Esophagus muscularis mucosa (tissue), 4 donors: ENCODE results near the gene POLR3E. TPM values are rescaled to one million over a fixed set of nuclear protein-coding genes. Genes with fewer than 3 reads are reported as not detected.

Experiments
- DNase-seq: peaks from one replicate; pipeline ENCODE4 v3.0.0-alpha.2; 2017; ENCODE audit errors: extremely low spot score
- H3K27ac ChIP-seq, 4 donors: fragments of 200-600 bp; sonication (generic); replicated peaks in 1 of 4; 1 replicate in 3 of 4; 2 replicates in 1 of 4; pipeline ENCODE4 v1.5.1; 2016 to 2019; ENCODE audit warnings: mild to moderate bottlenecking in 1 of 4
- H3K27me3 ChIP-seq, 4 donors: fragments of 200-600 bp; sonication (generic); one replicate each; pipeline versions ENCODE4 v1.5.1 to v1.6.0; 2016 to 2019
- H3K36me3 ChIP-seq, 4 donors: fragments of 200-600 bp; sonication (generic); one replicate each; pipeline ENCODE4 v1.5.1; 2016 to 2019
- H3K4me1 ChIP-seq, 4 donors: fragments of 200-600 bp; sonication (generic); one replicate each; pipeline ENCODE4 v1.5.1; 2016 to 2019
- H3K4me3 ChIP-seq, 4 donors: fragments of 200-600 bp; sonication (generic); 1 replicate in 2 of 4; 2 replicates in 2 of 4; pipeline ENCODE4 v1.5.1; 2016 to 2019; ENCODE audit warnings: mild to moderate bottlenecking in 4 of 4, moderate library complexity in 1 of 4
- H3K9me3 ChIP-seq, 4 donors: fragments of 200-600 bp; sonication (generic); 1 replicate in 3 of 4; 2 replicates in 1 of 4; pipeline ENCODE4 v1.5.1; 2016 to 2019
- CTCF ChIP-seq, 3 experiments: fragments of 200-600 bp in 2 of 3; fragments of 450-650 bp in 1 of 3; sonication (generic) in 2 of 3; IDR thresholded peaks; one replicate each; pipeline ENCODE4 v1.5.1; 2017 to 2019; ENCODE audit warnings: antibody characterized with exemption in 3 of 3, mild to moderate bottlenecking in 2 of 3, moderate library complexity in 1 of 3
- EP300 ChIP-seq: sonication (generic); formaldehyde crosslinking; IDR thresholded peaks from one replicate; pipeline ENCODE4 v1.6.1; 2017; ENCODE audit warnings: antibody characterized with exemption
- POLR2A ChIP-seq: fragments of 450-650 bp; IDR thresholded peaks from one replicate; pipeline ENCODE4 v1.6.1; 2017; ENCODE audit warnings: antibody characterized with exemption, moderate library complexity, mild to moderate bottlenecking, low read depth
- POLR2AphosphoS5 ChIP-seq, 2 donors: sonication (generic); formaldehyde crosslinking; IDR thresholded peaks; one replicate each; pipeline ENCODE4 v1.6.1; 2017; ENCODE audit warnings: antibody characterized with exemption in 2 of 2
- WGBS: methylation state at CpG from one replicate; pipeline ENCODE4 v1.1.5; 2018; 5-methylcytosine and 5-hydroxymethylcytosine counted together
- intact Hi-C: fragments of 100-400 bp; cut with DNase I; formaldehyde crosslinking; loops from one replicate; pipeline ENCODE4 v1.15.1; 2023
- total RNA-seq, 4 donors: library from RNA; depleted of rRNA; stranded (reverse); fragments of >200 nt; gene quantifications; one replicate each; pipeline versions ENCODE4 v1.1.0 to v1.2.1, GENCODE V29; 2016

POLR3E gene
- total RNA-seq, 4 donors from 2014 or later = 39.9 to 50.7 (median 49.0) TPM

DNA sequence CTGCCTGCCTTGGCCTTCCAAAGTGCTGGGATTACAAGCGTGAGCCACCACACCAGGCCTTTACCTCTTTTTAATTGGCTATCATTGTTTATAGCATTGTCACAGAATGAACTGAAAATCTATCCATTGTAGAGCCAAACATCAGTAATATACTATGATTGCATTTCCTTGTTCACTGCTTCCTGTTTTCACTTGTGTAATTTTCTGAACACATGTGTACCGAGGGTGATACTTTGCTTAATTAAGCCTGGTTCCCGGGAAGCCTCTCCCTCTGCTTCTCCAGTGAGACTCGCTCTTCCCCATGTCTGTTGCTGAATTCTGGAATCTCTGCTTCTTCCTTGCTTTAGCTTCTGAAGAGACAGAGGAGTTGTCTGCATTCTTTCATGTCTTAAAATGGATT lies 33.1 kb downstream of the POLR3E start:
- intact Hi-C loops = no loop called here

GRCh38 chr16:22333457-22333994 lies 36.3 kb downstream of the POLR3E start:
- 81% methylated on average over 6 of the region's 6 CpGs for WGBS
- intact Hi-C loops = no loop called here

More for the DNA sequence above, 33.1 kb downstream of the POLR3E start:
- Histone ChIP-seq H3K4me1 (peaks cover 0 to 10% (median 7%) of the 10 kb centered on the region in 4 donors), H3K4me3 (no peak overlapping the region), H3K9me3 (no peaks in the 10 kb centered on the region), H3K27ac (no peak overlapping the region), H3K36me3 (peaks cover 39 to 95% (median 77%) of the 10 kb centered on the region in 4 donors), H3K27me3 (no peaks in the 10 kb centered on the region)
- 63% methylated on average over 4 of the region's 4 CpGs for WGBS
- no peak for DNase-seq
- TF ChIP-seq POLR2AphosphoS5 (IDR thresholded peaks at IDR 0.05) (no peak), EP300 (no peak), POLR2A (no peak), CTCF (IDR thresholded peaks at IDR 0.05) (no peak)

DNA sequence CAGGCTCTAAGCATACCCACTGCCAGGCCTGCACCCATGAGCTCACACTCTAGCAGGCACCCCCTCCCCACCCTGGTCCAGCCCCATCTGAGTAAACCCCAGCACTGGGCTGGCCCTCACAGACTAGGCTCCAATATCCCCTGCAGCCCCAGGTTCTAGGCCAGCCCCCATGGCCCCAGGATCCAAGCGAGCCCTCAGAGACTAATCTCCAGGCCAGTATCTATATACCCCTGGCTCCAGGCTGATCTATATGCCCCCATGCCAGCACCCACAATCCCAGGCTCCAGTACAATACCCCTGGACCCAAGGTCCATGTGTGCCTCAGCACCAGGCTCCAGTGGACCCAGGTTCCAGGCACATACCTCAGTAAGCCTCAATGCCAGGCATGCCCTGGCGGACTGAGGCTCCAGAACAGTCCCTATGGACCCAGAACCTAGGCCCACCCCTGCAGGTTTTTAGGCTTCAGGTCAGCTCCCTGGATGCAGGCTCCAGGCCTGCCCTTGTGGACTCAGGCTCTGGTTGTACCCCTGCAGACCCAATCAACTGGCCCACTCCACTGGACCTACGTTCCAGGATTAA lies 38.5 kb downstream of the POLR3E start:
- TF ChIP-seq EP300 = no peak
- no peak for TF ChIP-seq POLR2A
- TF ChIP-seq CTCF (IDR thresholded peaks at IDR 0.05) = no peak
- no peak for TF ChIP-seq POLR2AphosphoS5 (IDR thresholded peaks at IDR 0.05)
- H3K4me1 ChIP-seq = peaks cover 0 to under 1% (median 0%) of the 10 kb centered on the region in 4 donors
- H3K27me3 ChIP-seq = no peaks in the 10 kb centered on the region
- WGBS = no CpG with 5 or more reads among the region's 3 CpGs
- DNase-seq = no peak
- H3K36me3 ChIP-seq = peaks cover 9 to 56% (median 46%) of the 10 kb centered on the region in 4 donors
- no peak overlapping the region for H3K4me3 ChIP-seq
- H3K9me3 ChIP-seq = peaks cover 0 to 10% (median 3%) of the 10 kb centered on the region in 4 donors
- H3K27ac ChIP-seq = no peak overlapping the region
- intact Hi-C loops = no loop called here

More at GRCh38 chr16:22333457-22333994, 36.3 kb downstream of the POLR3E start:
- Histone ChIP-seq H3K36me3 (peaks cover 12 to 73% (median 56%) of the 10 kb centered on the region in 4 donors), H3K4me3 (no peak overlapping the region), H3K27ac (no peak overlapping the region), H3K4me1 (peaks cover 0 to 10% (median 7%) of the 10 kb centered on the region in 4 donors), H3K27me3 (no peaks in the 10 kb centered on the region), H3K9me3 (peaks cover 0 to 6% (median 3%) of the 10 kb centered on the region in 4 donors)
- TF ChIP-seq POLR2A = no peak
- TF ChIP-seq EP300 = no peak
- no peak for TF ChIP-seq POLR2AphosphoS5 (IDR thresholded peaks at IDR 0.05)
- TF ChIP-seq CTCF (IDR thresholded peaks at IDR 0.05) = no peak
- DNase-seq = no peak

GRCh38 chr16:22336581-22336980 lies 39.4 kb downstream of the POLR3E start:
- H3K4me1 ChIP-seq = no peaks in the 10 kb centered on the region
- H3K9me3 ChIP-seq = peaks cover 0 to 14% (median 3%) of the 10 kb centered on the region in 4 donors
- H3K27ac ChIP-seq = no peak overlapping the region
- intact Hi-C loops = no loop called here
- H3K36me3 ChIP-seq = peaks cover 9 to 52% (median 41%) of the 10 kb centered on the region in 4 donors
- H3K27me3 ChIP-seq = no peaks in the 10 kb centered on the region
- TF ChIP-seq EP300 (no peak), CTCF (IDR thresholded peaks at IDR 0.05) (no peak), POLR2A (no peak), POLR2AphosphoS5 (IDR thresholded peaks at IDR 0.05) (no peak)
- DNase-seq = no peak
- no peak overlapping the region for H3K4me3 ChIP-seq

GRCh38 chr16:22337045-22337444 lies 39.8 kb downstream of the POLR3E start:
- H3K27me3 ChIP-seq = no peaks in the 10 kb centered on the region
- DNase-seq = no peak
- no peak overlapping the region for H3K4me3 ChIP-seq
- peaks cover 9 to 47% (median 37%) of the 10 kb centered on the region in 4 donors for H3K36me3 ChIP-seq
- peaks cover 0 to 14% (median 3%) of the 10 kb centered on the region in 4 donors for H3K9me3 ChIP-seq
- no peak overlapping the region for H3K27ac ChIP-seq
- H3K4me1 ChIP-seq = no peaks in the 10 kb centered on the region
- TF ChIP-seq CTCF (IDR thresholded peaks at IDR 0.05) (no peak), EP300 (no peak), POLR2A (no peak), POLR2AphosphoS5 (IDR thresholded peaks at IDR 0.05) (no peak)
- intact Hi-C loops = no loop called here
